ENCODE measurements around the gene ASAP2.

GRCh38 chr2:9261231-9261883 lies 54.7 kb downstream of the ASAP2 start:
- TF ChIP-seq POLR2A (IDR thresholded peaks at IDR 0.05; ENCODE audit: low read depth, low read length) (no peak), POLR2AphosphoS5 (IDR thresholded peaks at IDR 0.05; ENCODE audit: low read depth, low read length) (no peak), TAF1 (IDR thresholded peaks at IDR 0.05; ENCODE audit: borderline replicate concordance, low read depth, low read length) (no peak)
